NCI-H2227 (cell line): ENCODE data around the gene FBLN1.

Source experiments
- DNase-seq: peaks from one replicate; lab custom pipeline; 2025; ENCODE audit not compliant: unreplicated experiment; lab: John Stamatoyannopoulos, UW

FBLN1 gene

GRCh38 chr22:45564349-45565030 lies 61.8 kb downstream of the FBLN1 start:
- DNase-seq, result no peak

- no peak for DNase-seq
These were observed 62.5 kb downstream of the FBLN1 start for GRCh38 chr22:45565171-45565570.

DNA sequence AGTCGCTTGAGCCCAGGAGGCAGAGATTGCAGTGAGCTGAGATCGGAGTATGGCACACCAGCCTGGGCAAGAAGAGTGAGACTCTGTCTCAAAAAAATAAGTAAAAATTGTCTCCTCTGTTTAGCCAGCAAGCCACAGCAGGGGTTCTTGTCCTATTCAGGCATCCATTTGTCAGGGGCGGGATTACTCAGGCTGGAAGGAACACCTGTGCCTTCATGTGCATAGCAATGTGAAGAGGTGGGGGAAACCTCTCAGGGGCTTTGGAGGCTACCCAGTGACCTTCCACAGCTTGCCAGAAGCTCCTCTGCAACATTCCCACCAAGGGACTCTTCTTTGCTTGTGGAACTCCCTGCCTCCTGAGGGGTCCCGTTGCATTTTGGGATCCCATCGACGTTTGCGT lies 63.3 kb downstream of the FBLN1 start:
- DNase-seq, result no peak

GRCh38 chr22:45568213-45568612 lies 65.5 kb downstream of the FBLN1 start:
- DNase-seq, result no peak

DNA sequence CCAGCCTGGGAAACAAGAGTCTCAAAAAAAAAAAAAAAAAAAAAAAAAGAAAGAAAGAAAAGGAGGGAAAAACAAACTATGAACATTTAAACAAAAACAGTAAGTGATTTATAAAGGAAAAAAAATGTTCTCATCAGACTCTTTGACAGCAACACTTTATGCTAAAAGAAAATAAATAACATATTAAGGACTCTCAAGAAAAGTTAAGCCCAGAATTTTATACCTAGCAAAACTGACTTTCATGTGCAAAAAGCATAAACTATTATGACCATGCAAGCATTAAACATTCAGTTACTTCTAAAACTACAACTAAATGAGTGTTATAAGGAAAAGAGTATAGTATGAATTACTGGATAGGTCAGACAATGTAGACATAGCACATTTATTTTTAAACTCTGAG lies 68.4 kb downstream of the FBLN1 start:
- no peak for DNase-seq

DNA sequence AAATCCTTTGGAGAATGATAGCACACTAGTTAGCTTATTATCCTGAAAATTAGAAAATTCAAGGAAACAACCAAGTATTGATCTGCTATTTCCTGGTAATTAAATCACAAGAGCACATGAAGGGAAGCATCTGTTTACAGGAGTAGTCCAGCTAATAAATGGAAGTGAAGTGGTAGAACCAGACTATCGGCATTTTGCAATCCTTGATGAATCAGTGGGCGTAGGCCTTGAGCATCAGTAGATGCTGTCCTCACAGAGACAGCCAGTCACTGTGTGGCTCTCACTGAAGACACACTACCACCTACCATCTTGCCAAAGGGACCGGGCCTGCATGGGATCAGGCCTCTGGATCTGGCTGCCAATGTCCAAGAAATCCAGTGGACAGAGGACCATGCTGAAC lies 69.8 kb downstream of the FBLN1 start:
- no peak for DNase-seq

- no peak for DNase-seq
These were observed 71.5 kb downstream of the FBLN1 start for GRCh38 chr22:45574069-45574703.

GRCh38 chr22:45575173-45575572 lies 72.5 kb downstream of the FBLN1 start:
- no peak for DNase-seq

GRCh38 chr22:45575607-45576272 lies 73.1 kb downstream of the FBLN1 start:
- no peak for DNase-seq

GRCh38 chr22:45576273-45576625 lies 73.6 kb downstream of the FBLN1 start:
- DNase-seq, result no peak

DNA sequence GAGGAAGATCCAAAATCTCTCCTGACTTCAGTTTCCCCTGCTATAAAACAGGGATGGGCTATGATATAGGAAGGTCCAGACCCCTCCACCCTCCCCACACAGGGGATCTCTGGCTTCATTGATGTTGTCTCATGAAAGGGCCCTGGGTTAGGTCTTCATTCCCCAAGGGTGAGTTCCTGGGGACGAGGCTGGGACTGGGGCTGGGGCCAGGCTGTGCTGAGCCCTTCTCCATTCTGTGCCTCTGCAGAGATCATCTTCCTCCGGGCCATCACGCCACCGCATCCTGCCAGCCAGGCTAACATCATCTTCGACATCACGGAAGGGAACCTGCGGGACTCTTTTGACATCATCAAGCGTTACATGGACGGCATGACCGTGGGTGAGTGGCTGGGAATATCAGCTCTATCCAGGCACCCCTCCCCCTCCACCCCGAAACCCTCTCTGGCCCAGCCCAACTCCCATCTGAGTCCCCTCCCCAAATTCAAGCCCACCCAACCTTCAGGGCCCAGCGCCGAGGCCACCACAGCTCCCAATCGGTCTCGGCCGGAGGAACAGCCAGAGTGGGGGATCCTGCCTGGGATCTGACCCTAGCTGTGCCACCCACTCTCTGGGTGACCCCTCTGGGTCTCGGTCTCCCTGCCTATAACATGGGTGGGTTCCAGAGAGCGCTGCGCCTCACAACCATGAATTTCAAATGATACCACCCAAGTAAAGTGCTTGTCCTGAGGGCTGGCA lies 74.2 kb downstream of the FBLN1 start:
- no peak for DNase-seq

GRCh38 chr22:45577746-45578523 lies 75.3 kb downstream of the FBLN1 start:
- DNase-seq, result peak; percentile 86

DNA sequence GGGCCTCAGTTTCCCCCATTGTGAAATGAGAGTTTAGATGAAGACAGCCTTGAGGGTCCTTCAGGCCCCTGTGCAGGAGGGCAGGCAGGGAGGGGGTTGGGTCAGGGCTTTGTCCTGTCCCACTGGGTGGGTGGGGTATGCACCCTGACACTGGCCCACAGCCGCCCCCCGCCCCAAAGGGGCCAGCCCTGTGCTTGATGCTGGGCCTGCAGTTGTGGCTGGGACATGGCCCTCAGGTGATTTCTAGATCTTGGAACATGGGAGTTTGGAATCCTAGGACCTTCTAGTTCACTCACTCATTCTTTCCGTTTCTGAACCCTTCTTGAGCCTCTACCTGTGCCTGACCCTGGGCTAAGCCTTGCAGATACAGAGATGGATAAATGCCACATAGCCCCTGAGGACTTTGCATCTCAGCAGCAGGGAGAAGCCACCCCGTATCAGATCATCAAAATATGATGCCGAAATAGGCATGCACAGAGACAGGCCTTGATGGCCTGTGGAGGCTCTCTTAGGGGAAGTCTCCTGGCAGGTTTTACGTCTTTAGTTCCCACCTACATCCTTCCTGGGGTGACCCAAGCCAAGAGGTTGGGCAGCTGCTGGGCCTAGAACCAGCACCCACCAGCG lies 76.0 kb downstream of the FBLN1 start:
- no peak for DNase-seq

GRCh38 chr22:45579306-45579705 lies 76.6 kb downstream of the FBLN1 start:
- no peak for DNase-seq

DNA sequence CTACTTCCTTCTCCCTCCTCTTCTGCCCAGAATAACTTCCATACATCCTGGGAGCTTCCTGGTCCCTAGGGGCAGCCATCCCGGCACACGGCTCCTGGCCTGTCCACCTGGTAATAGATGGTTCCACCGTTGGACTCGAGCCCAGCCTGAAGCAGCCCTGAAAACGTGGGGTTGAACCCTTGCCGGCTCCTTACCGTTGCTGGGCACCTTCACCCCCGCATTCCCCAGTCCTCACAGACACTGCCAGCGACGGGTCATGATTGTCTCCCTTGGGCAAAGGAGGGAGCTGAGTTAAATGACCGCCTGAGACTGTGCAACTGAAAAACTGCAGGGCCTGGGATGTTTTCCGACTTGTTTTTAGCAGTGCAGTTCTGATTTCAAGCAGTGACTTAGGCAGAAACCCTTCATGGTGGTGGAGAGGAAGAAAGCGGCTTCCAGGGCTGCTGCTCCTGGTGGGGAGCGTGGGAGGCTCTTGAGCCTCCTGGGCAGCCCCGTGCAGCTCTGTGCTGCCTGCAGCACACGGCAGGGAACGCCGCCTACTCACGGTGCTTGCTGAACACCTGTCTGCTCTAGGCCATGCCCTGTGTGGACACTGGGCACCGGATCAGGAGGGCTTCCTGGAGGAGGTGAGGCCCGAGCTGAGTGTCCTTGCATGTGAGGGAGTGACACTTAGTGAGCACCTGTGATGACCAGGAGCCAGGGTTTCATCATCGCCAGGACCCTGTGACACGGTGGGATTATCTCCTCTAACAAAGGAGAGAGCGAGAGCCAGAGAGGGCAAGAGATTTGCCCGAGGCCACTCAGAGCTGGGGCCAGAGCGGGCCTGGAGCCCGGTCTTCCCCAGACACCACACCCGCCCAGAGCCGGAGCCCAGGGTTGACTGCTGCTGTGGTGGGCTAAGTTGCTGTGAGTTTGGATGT lies 77.4 kb downstream of the FBLN1 start:
- no peak for DNase-seq

- no peak for DNase-seq
These were observed 78.2 kb downstream of the FBLN1 start for GRCh38 chr22:45580726-45581381.

DNA sequence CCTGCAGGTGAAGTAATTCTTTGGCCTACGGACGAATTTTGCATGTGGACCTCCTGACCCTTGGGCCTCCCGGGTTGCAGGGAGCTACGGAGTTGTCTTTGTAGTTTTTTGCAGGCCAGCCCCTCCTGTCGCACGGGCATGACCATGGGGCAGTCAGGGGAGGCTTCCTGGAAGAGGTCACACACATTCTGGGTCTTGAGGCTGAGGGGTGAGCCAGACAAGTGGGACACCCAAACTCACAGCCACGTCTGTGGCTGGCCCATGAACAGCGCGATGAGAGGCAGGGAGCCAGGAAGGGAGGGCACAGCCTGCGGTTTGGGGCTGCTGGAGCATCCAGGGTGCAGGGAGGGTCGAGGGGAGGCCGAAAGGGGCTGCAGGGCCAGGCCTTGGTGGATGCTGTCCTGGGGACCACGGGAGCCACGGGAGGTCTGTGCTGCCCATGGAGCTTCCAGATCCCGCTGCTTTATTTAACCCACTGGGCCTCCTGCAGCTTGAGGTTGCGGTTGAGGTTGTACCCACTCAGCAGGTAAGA lies 78.9 kb downstream of the FBLN1 start:
- no peak for DNase-seq

DNA sequence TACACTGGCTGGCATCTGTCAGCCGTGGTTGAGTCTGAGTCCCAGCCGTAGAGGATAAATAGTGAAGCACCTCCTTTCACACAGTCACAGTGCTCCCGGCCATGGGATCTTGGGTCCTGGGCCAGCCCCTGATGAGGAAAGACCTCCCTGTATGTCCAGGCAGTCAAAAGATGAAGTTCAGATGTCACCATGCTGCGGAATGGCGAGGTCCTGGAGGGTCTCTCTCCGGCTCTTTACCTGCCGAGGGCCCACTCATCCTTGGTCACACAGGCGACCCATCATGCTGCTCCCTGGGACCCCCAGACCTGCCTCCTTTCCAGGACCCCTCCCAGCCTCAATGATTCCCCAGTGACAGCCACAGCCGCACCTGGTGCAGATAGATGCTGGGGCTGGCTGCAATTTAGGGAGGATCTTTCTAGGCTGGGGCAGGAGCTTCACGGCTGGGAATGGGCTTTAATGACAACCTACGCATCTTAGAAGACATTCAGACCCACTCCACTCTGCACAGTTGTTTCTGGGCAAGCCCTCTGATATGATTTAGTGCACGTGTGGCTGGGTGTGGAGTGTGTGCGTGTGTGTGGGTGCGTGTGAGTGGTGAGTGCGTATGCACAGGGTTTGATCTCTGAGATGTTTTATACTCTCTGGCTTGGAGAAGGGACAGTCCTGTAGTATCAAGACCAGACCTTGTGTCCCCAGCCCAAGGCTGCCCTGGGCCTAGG lies 79.7 kb downstream of the FBLN1 start:
- peak; percentile 20 for DNase-seq
